HepG2 (cell line): Measurements from ENCODE around the gene RGCC. TPM values are rescaled to one million over a fixed set of nuclear protein-coding genes. Genes with fewer than 3 reads are reported as not detected.

ENCODE experiments used
- ATAC-seq: fragments of 200-7000 bp; cut with Tn5 transposase; 3 replicates; pipeline ENCODE4 v1.9.1; 2020; ENCODE audit warnings: mild to moderate bottlenecking, moderate library complexity
- BruUV-seq: library from RNA; stranded (reverse); fragments of 400-500 nt; replicated peaks from 2 replicates; lab custom pipeline; 2021; lab: Mats Ljungman, UMichigan
- CTCF ChIA-PET: fragments of 300-600 bp; formaldehyde crosslinking; extraction: SDS; loops from one replicate; lab custom pipeline; 2021; ENCODE audit warnings: low total read pairs, inconsistent platforms, low intra/inter-chr PET ratio; lab: Yijun Ruan, JAX
- POLR2A ChIA-PET: fragments of 350-600 bp; sonication (Branson Sonifier 250); formaldehyde crosslinking; loops from one replicate; lab custom pipeline; 2020; ENCODE audit warnings: antibody characterized with exemption, inconsistent platforms; lab: Yijun Ruan, JAX
- DNase-seq: peaks from one replicate; pipeline ENCODE4 v3.0.0-alpha.2; 2015; ENCODE audit warnings: low spot score
- FAIRE-seq: peaks from 3 replicates; lab custom pipeline; 2011; peaks lifted over from hg19 to GRCh38; lab: Jason Lieb, UNC
- H2AFZ ChIP-seq: one replicate; pipeline ENCODE4 v1.6.1; 2011; ENCODE audit warnings: low read length, inconsistent platforms
- H3K27ac ChIP-seq: fragments of 300-600 bp; 3 replicates; pipeline ENCODE4 v1.8.0; 2011; ENCODE audit warnings: mixed run types, mild to moderate bottlenecking, mixed read lengths, low read length, inconsistent platforms; ENCODE audit not compliant: insufficient read depth; ENCODE audit errors: extremely low read length
- H3K27me3 ChIP-seq, 2 experiments: fragments of 200-600 bp in 1 of 2; 2 replicates in 1 of 2; 3 replicates in 1 of 2; pipeline versions ENCODE4 v1.6.0 to v1.8.0; 2011; ENCODE audit warnings: low read length in 2 of 2, mild to moderate bottlenecking in 2 of 2, moderate library complexity in 2 of 2, inconsistent platforms in 1 of 2; ENCODE audit not compliant: insufficient read depth in 2 of 2, control insufficient read depth in 1 of 2
- H3K36me3 ChIP-seq, 2 experiments: fragments of 200-600 bp in 1 of 2; replicated peaks in 1 of 2; 2 replicates in 1 of 2; 3 replicates in 1 of 2; pipeline versions ENCODE4 v1.5.1 to v1.8.0; 2011; ENCODE audit warnings: low read length in 2 of 2, inconsistent platforms in 1 of 2; ENCODE audit not compliant: insufficient read depth in 2 of 2, control insufficient read depth in 1 of 2
- H3K4me1 ChIP-seq: 2 replicates; pipeline ENCODE4 v1.5.1; 2012; ENCODE audit warnings: low read length, inconsistent platforms; ENCODE audit not compliant: insufficient read depth
- H3K4me2 ChIP-seq: 2 replicates; pipeline ENCODE4 v1.6.0; 2011; ENCODE audit warnings: low read depth, low read length, inconsistent platforms
- H3K4me3 ChIP-seq, 3 experiments: fragments of 200-600 bp in 1 of 3; sonication (generic), shearing (Covaris generic) in 1 of 3; replicated peaks in 1 of 3; 2 replicates each; pipeline ENCODE4 v1.5.1; 2011 to 2016; ENCODE audit warnings: low read length in 3 of 3, inconsistent platforms in 2 of 3, low read depth in 2 of 3, mild to moderate bottlenecking in 2 of 3, control low read depth in 1 of 3, mixed read lengths in 1 of 3; ENCODE audit not compliant: insufficient read depth in 1 of 3
- H3K79me2 ChIP-seq: one replicate; pipeline ENCODE4 v1.6.1; 2011; ENCODE audit warnings: low read length, inconsistent platforms; ENCODE audit not compliant: insufficient read depth
- H3K9ac ChIP-seq: 2 replicates; pipeline ENCODE4 v1.6.0; 2011; ENCODE audit warnings: mild to moderate bottlenecking, low read depth, low read length, inconsistent platforms; ENCODE audit not compliant: insufficient read depth
- H3K9me3 ChIP-seq: 2 replicates; pipeline ENCODE4 v1.5.1; 2012; ENCODE audit warnings: mild to moderate bottlenecking, low read length
- H4K20me1 ChIP-seq: 2 replicates; pipeline ENCODE4 v1.6.0; 2011; ENCODE audit warnings: inconsistent platforms, mild to moderate bottlenecking, low read length, moderate library complexity; ENCODE audit not compliant: insufficient read depth
- PRMT3 ChIP-seq: sonication (generic); formaldehyde crosslinking; IDR thresholded peaks from 2 replicates; pipeline ENCODE4 v1.8.1; 2022; ENCODE audit warnings: low read depth, mild to moderate bottlenecking, moderate library complexity, missing genetic modification reagents, borderline replicate concordance
- THYN1 ChIP-seq: sonication (generic); formaldehyde crosslinking; IDR thresholded peaks from 2 replicates; pipeline ENCODE4 v1.8.1; 2023; ENCODE audit warnings: low read depth, mild to moderate bottlenecking, moderate library complexity, missing genetic modification reagents, borderline replicate concordance
- ZNF143 ChIP-seq: sonication (generic); formaldehyde crosslinking; IDR thresholded peaks from 2 replicates; pipeline ENCODE4 v1.4.0; 2020; ENCODE audit warnings: missing genetic modification reagents
- ZNF678 ChIP-seq: sonication (generic); formaldehyde crosslinking; IDR thresholded peaks from 2 replicates; pipeline ENCODE4 v1.4.0; 2020; ENCODE audit warnings: mild to moderate bottlenecking, missing genetic modification reagents
- WGBS: methylation state at CpG from one replicate; pipeline ENCODE4 v1.1.6; 2017; ENCODE audit warnings: low lambda C conversion rate; 5-methylcytosine and 5-hydroxymethylcytosine counted together
- in situ Hi-C: cut with HindIII; loops from 2 replicates; pipeline ENCODE4 v1.10.0; 2017; ENCODE audit warnings: low pct_unique_long_range_greater_than_20kb; ENCODE audit not compliant: extremely low pct_ligation_motif_present
- intact Hi-C: fragments of 100-400 bp; cut with micrococcal nuclease; formaldehyde crosslinking; loops from one replicate; pipeline ENCODE4 v1.10.0; 2022; ENCODE audit not compliant: unreplicated experiment
- polyA plus RNA-seq, 8 experiments: library from polyadenylated mRNA; depleted of rRNA in 3 of 8; stranded (reverse) in 7 of 8; unstranded in 1 of 8; fragments of >200 nt; fragmentation: Illumina TruSeq in 4 of 8; extraction: Trizol in 4 of 8; gene quantifications; 2 replicates each; pipeline versions ENCODE4 v1.2.1 to v1.2.3, GENCODE V29; 2011 to 2016; ENCODE audit warnings: low read depth in 4 of 8, missing spikeins in 1 of 8, mixed read lengths in 1 of 8; ENCODE audit not compliant: insufficient read depth in 1 of 8
- total RNA-seq, 5 experiments: library from RNA; depleted of rRNA; stranded (reverse); fragments of >200 nt; fragmentation: Illumina TruSeq; extraction: Trizol; gene quantifications; 2 replicates each; pipeline ENCODE4 v1.2.3, GENCODE V29; 2016; ENCODE audit warnings: low read depth in 1 of 5
- TF ChIP-seq, protein P1 (sequence below): sonication (generic); formaldehyde crosslinking; IDR thresholded peaks from 2 replicates; pipeline ENCODE4 v1.5.0; 2020; ENCODE audit warnings: mild to moderate bottlenecking, missing genetic modification reagents, borderline replicate concordance
- TF ChIP-seq, protein P2 (sequence below): sonication (generic); formaldehyde crosslinking; IDR thresholded peaks from 2 replicates; pipeline ENCODE4 v1.8.0; 2022; ENCODE audit warnings: missing genetic modification reagents, mild to moderate bottlenecking, inconsistent platforms, borderline replicate concordance
- TF ChIP-seq, protein P3 (sequence below): sonication (generic); formaldehyde crosslinking; IDR thresholded peaks from 2 replicates; pipeline ENCODE4 v1.4.0; 2020; ENCODE audit warnings: missing genetic modification reagents

Gene RGCC
- total and polyA plus RNA-seq, 2 of the 13 experiments (the other 11 are each of a cell fraction or from before 2014, with no cell fraction given): 0.20 to 8.4 TPM

DNA sequence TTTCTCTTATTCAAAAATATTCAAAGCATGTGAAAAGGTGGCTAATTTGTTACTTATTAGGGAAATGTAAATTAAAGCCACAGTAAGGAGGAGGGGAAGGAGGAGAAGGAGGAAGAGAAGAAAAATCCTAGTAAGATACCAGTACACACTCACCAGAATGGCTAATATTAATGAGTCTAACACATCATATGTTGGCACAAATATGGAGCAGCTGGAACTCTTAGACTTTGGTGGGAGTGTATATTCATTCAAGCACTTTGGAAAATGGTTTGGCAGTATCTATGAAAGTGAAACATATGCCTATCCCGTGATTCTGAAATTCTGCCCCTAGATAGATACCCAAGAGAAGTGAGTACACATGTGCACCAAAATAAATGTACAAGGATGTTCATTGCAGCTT, 38.1 kb upstream of the RGCC start:
- FAIRE-seq: no peak
- H3K9ac ChIP-seq: no peak overlapping the region
- no peak for ATAC-seq
- no peak overlapping the region for H3K4me3 ChIP-seq
- H3K27me3 ChIP-seq: no peaks in the 10 kb centered on the region
- BruUV-seq: no TSS peak
- in situ Hi-C loops (loop anchor here (25.0 kb wide), 1 partner anchor 693 kb away; no protein-coding TSS in a partner anchor), intact Hi-C loops (no loop called here)
- ChIA-PET CTCF (no interaction called here), POLR2A (no interaction called here)
- no peaks in the 10 kb centered on the region for H3K36me3 ChIP-seq
- H2AFZ ChIP-seq: no peak overlapping the region
- H3K27ac ChIP-seq: no peak overlapping the region
- no peaks in the 10 kb centered on the region for H3K9me3 ChIP-seq
- no peaks in the 10 kb centered on the region for H4K20me1 ChIP-seq
- peaks cover 17% of the 10 kb centered on the region for H3K4me1 ChIP-seq
- 0% methylated on average over 1 of the region's 1 CpG for WGBS
- no peaks in the 10 kb centered on the region for H3K79me2 ChIP-seq
- no peak overlapping the region for H3K4me2 ChIP-seq
- no peak for DNase-seq
- TF ChIP-seq PRMT3 (no peak), THYN1 (CRISPR knock-in tag) (no peak), ZNF678 (no peak), ZNF143 (no peak)
- TF ChIP-seq, protein P1, sequence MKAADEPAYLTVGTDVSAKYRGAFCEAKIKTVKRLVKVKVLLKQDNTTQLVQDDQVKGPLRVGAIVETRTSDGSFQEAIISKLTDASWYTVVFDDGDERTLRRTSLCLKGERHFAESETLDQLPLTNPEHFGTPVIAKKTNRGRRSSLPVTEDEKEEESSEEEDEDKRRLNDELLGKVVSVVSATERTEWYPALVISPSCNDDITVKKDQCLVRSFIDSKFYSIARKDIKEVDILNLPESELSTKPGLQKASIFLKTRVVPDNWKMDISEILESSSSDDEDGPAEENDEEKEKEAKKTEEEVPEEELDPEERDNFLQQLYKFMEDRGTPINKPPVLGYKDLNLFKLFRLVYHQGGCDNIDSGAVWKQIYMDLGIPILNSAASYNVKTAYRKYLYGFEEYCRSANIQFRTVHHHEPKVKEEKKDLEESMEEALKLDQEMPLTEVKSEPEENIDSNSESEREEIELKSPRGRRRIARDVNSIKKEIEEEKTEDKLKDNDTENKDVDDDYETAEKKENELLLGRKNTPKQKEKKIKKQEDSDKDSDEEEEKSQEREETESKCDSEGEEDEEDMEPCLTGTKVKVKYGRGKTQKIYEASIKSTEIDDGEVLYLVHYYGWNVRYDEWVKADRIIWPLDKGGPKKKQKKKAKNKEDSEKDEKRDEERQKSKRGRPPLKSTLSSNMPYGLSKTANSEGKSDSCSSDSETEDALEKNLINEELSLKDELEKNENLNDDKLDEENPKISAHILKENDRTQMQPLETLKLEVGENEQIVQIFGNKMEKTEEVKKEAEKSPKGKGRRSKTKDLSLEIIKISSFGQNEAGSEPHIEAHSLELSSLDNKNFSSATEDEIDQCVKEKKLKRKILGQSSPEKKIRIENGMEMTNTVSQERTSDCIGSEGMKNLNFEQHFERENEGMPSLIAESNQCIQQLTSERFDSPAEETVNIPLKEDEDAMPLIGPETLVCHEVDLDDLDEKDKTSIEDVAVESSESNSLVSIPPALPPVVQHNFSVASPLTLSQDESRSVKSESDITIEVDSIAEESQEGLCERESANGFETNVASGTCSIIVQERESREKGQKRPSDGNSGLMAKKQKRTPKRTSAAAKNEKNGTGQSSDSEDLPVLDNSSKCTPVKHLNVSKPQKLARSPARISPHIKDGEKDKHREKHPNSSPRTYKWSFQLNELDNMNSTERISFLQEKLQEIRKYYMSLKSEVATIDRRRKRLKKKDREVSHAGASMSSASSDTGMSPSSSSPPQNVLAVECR (CRISPR knock-in tag): no peak
- TF ChIP-seq, protein P2, sequence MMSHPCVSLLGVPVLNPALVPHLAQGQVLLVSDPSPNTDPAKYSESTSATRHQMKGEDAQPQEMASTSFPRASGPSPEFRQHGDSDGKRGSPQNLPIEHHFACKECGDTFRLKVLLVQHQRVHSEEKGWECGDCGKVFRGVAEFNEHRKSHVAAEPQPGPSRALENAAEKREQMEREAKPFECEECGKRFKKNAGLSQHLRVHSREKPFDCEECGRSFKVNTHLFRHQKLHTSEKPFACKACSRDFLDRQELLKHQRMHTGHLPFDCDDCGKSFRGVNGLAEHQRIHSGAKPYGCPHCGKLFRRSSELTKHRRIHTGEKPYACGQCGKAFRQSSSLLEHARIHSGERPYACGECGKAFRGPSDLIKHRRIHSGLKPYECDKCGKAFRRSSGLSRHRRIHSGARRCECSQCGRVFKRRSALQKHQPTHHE (CRISPR knock-in tag): no peak
- TF ChIP-seq, protein P3, sequence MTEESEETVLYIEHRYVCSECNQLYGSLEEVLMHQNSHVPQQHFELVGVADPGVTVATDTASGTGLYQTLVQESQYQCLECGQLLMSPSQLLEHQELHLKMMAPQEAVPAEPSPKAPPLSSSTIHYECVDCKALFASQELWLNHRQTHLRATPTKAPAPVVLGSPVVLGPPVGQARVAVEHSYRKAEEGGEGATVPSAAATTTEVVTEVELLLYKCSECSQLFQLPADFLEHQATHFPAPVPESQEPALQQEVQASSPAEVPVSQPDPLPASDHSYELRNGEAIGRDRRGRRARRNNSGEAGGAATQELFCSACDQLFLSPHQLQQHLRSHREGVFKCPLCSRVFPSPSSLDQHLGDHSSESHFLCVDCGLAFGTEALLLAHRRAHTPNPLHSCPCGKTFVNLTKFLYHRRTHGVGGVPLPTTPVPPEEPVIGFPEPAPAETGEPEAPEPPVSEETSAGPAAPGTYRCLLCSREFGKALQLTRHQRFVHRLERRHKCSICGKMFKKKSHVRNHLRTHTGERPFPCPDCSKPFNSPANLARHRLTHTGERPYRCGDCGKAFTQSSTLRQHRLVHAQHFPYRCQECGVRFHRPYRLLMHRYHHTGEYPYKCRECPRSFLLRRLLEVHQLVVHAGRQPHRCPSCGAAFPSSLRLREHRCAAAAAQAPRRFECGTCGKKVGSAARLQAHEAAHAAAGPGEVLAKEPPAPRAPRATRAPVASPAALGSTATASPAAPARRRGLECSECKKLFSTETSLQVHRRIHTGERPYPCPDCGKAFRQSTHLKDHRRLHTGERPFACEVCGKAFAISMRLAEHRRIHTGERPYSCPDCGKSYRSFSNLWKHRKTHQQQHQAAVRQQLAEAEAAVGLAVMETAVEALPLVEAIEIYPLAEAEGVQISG (CRISPR knock-in tag): no peak
